GM12875 (cell line): Measurements from ENCODE around the gene NDST1.

Experiments used
- H3K4me3 ChIP-seq: one replicate; pipeline ENCODE4 v1.5.1; 2011; ENCODE audit warnings: low read depth, low read length, control low read depth
- TF ChIP-seq, protein P1 (sequence below): IDR thresholded peaks from 2 replicates; pipeline ENCODE4 v1.5.1; 2011; ENCODE audit warnings: low read depth, mild to moderate bottlenecking, control low read depth, inconsistent platforms, low read length, moderate library complexity, borderline replicate concordance; ENCODE audit not compliant: insufficient read depth

The NDST1 gene

DNA sequence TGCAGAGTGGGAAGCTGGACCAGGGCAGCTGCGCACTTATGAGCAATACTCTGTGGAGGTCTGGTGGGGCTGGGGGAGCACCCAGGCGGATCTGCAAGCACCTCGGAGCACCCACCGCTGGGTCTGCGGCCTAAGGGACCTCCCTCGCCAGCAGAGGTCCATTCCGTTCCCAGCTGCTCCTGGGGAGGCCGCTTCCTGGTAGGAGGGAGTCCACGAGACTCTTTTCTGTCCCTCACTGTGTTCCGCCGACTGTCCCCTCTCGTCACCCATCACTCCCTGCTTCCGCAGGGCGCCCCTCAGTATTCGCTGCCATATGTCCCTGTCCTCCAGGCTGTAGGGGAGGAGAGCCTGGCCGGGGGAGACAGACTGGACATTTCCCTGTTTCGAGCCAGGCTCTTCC is 45.5 kb downstream of the NDST1 start:
- H3K4me3 ChIP-seq, result no peak overlapping the region
- TF ChIP-seq, protein P1, sequence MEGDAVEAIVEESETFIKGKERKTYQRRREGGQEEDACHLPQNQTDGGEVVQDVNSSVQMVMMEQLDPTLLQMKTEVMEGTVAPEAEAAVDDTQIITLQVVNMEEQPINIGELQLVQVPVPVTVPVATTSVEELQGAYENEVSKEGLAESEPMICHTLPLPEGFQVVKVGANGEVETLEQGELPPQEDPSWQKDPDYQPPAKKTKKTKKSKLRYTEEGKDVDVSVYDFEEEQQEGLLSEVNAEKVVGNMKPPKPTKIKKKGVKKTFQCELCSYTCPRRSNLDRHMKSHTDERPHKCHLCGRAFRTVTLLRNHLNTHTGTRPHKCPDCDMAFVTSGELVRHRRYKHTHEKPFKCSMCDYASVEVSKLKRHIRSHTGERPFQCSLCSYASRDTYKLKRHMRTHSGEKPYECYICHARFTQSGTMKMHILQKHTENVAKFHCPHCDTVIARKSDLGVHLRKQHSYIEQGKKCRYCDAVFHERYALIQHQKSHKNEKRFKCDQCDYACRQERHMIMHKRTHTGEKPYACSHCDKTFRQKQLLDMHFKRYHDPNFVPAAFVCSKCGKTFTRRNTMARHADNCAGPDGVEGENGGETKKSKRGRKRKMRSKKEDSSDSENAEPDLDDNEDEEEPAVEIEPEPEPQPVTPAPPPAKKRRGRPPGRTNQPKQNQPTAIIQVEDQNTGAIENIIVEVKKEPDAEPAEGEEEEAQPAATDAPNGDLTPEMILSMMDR, result no peak

DNA sequence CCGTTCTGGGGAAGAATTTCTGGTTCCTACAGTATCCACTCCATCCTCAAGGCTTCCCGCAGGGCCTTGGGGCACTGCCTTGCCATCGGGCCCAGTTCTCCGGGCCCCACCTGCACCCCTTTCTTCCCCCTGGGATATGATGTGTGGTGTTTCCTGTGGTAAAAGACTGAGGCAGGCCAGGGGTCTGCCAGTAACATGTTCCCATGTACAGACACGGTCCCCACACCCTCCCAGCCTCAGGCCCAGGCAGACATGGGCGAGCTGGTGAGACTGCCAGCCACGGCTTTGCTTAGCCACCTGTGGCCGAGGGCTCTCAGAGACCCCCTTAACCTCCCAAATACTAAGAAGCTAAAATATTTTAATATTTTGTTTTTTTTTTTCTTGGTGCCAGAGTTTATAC is 46.0 kb downstream of the NDST1 start:
- no peak overlapping the region for H3K4me3 ChIP-seq
- TF ChIP-seq, protein P1, result no peak

DNA sequence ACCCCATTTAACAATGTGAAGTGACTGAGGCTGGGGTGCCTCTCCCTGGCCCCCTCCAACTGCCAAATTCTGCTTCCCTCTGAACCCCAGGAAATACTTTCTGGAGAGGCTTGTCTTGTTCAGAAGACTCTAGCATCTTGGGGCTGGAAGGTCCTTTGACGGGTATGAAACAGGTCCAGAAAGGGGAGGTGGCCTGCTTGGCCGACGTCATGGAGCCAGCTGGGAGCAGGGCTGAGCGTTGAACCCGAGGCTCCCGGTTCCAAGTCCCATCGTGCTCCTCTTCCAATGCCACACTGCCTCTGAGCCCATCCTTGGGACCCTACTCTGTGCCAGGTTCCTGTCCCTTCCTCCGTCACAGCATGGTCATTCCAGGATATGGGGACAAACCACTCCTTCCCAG is 46.9 kb downstream of the NDST1 start:
- no peak overlapping the region for H3K4me3 ChIP-seq
- TF ChIP-seq, protein P1, result no peak

DNA sequence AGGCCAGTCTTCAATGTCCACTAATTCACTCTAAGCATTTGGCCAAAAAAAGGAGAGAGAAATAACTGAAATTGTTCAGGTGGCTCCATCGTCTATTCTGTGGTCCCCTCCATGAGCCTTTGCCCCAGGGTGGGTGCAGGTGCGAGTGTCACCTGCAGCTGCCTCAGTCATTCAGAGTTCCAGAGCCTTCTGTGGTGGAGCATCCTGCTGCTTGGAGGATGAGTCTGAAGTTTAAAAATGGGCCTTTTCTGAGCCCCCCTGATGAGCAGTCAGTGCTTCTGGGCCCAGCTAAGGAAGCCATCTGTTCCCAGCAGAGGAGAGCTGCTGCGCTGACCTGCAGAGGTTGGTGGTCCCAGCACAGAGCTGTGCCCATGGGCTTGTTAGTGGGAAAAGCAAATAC is 48.2 kb downstream of the NDST1 start:
- H3K4me3 ChIP-seq, result no peak overlapping the region
- TF ChIP-seq, protein P1, result no peak

DNA sequence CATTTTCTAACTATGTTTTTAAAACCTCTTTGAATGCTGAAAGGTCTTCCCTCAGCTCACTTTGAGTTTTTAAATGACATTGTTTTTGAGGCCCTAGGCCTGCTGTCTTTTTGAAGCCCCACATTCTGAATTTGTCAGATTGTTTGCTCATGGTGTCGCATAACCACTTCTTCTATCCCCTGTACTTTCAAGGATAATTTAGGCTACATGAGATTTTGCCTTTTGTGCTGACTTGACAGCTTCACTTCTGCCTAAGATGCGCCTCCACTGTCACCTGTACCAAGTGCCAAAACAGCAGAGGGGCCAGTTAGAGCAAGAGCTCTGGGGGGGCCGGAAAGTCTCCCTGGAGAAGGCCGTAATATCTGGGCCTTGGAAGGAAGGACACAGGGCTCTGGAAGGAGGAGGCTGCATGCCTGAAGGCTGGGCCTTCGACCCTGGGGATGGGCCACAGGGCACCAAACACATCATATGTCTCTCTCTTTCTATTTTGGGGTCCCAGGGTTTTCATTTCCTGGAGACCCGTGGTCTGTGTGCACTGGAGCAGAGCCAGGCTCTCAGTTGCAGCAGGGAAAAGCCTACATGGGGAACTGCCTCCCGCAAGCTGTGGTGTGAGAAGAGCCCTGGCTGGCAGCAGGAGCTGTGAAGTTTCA is 49.1 kb downstream of the NDST1 start:
- TF ChIP-seq, protein P1, result no peak
- H3K4me3 ChIP-seq, result peak overlapping the region; percentile 2

DNA sequence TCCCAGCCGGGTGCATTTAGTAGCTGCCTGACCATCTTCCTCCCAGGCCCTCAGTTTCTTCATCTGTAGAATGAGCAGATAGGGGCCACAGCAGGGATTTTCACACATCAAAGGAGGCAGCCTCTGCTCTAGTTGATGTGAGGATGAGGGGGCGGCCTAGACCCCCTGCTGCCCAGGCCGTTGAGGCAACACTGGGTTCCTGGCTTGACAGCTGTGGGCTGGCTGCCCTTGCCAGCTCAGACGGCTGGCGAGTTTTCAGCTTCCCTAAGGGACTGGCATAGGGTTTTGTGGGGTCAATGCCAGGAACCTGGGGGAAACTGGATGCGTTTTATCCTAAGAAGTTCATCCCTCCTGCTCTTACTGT is 49.6 kb downstream of the NDST1 start:
- TF ChIP-seq, protein P1, result no peak
- no peak overlapping the region for H3K4me3 ChIP-seq

DNA sequence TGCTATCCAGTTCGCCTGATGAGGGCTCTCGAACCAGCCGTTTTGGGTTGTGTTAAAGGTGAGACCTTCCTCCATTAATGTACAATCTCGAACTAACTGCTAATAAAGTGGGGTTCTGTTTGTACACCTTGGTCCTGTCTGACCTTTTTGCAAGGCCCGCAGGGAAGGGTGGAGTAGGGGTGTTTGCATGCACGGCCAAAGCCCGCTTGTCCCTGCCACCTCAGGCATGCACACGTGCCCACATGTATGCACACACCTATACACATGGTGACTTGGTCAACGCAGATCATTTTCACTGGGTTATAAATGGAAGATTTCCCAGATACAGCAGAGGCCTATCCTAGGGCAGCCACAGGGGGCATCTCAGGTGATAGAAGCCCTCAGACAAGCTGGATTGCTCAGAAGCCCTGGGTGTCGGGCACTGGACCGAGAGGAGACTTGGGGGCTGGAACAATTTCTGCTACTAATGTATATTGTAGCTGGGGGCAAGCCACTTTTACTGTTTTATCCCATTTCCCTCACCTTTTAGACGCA is 50.2 kb downstream of the NDST1 start:
- TF ChIP-seq, protein P1, result no peak
- H3K4me3 ChIP-seq, result no peak overlapping the region
